Right lobe of liver (tissue), 4 donors: ENCODE data around the gene TMPRSS11A.

Source experiments
- POLR2A ChIP-seq: fragments of 450-650 bp; IDR thresholded peaks from one replicate; pipeline ENCODE4 v1.6.1; 2017; ENCODE audit warnings: antibody characterized with exemption, mild to moderate bottlenecking
- TF ChIP-seq, protein P1 (sequence below), 4 donors: fragments of 200-600 bp in 3 of 4; fragments of 450-650 bp in 1 of 4; IDR thresholded peaks; one replicate each; pipeline versions ENCODE4 v1.5.1 to v1.8.0; 2016 to 2022; ENCODE audit warnings: antibody characterized with exemption in 4 of 4, mild to moderate bottlenecking in 2 of 4
- donor health status: DM: no; HTN: no; CAD: no.
- donor health status: DM: no; HTN: no; CAD: no.
- donor health status: DM: no; HTN: yes; CAD: no.

DNA sequence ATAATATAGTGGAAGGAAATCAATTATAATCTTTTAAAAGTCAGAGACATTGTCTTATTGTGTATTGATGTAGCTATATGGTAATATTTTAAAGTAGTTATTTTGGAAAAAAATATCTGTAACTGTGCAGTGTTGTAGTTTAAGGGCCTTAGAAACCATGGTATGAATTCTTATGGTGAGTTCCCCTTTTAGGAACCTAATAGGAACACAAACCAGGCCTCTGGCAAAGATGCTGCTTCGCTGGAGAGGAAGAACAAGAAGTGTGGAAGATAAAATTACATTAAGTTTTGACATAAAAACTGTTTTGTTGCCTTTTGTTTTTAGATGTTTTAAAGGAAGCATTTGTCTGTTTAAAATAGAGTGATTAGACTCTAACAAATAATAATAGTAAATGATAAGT is 68.6 kb downstream of the TMPRSS11A start:
- TF ChIP-seq, protein P1, sequence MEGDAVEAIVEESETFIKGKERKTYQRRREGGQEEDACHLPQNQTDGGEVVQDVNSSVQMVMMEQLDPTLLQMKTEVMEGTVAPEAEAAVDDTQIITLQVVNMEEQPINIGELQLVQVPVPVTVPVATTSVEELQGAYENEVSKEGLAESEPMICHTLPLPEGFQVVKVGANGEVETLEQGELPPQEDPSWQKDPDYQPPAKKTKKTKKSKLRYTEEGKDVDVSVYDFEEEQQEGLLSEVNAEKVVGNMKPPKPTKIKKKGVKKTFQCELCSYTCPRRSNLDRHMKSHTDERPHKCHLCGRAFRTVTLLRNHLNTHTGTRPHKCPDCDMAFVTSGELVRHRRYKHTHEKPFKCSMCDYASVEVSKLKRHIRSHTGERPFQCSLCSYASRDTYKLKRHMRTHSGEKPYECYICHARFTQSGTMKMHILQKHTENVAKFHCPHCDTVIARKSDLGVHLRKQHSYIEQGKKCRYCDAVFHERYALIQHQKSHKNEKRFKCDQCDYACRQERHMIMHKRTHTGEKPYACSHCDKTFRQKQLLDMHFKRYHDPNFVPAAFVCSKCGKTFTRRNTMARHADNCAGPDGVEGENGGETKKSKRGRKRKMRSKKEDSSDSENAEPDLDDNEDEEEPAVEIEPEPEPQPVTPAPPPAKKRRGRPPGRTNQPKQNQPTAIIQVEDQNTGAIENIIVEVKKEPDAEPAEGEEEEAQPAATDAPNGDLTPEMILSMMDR (IDR thresholded peaks at IDR 0.05): no peak
- no peak for TF ChIP-seq POLR2A
